H9 (cell line): ENCODE results near the gene VPS26B. TPM values are rescaled to one million over a fixed set of nuclear protein-coding genes. Genes with fewer than 3 reads are reported as not detected.

Experiments used
- DNase-seq: peaks from one replicate; pipeline ENCODE4 v3.0.0-alpha.2; 2017
- H2AFZ ChIP-seq: one replicate; pipeline ENCODE4 v1.6.1; 2013; ENCODE audit warnings: mild to moderate bottlenecking, low read length, control low read depth, moderate library complexity
- H2AK5ac ChIP-seq: 2 replicates; pipeline ENCODE4 v1.6.1; 2013; ENCODE audit warnings: low read length, control low read depth, mixed read lengths; ENCODE audit not compliant: insufficient read length
- H2BK120ac ChIP-seq: one replicate; pipeline ENCODE4 v1.6.1; 2013; ENCODE audit warnings: low read depth, mild to moderate bottlenecking, low read length, control low read depth, inconsistent platforms; ENCODE audit not compliant: poor library complexity, severe bottlenecking
- H2BK12ac ChIP-seq: 2 replicates; pipeline ENCODE4 v1.6.1; 2013; ENCODE audit warnings: low read length, control low read depth, mixed read lengths, low read depth; ENCODE audit not compliant: insufficient read length
- H2BK15ac ChIP-seq: 2 replicates; pipeline ENCODE4 v1.6.1; 2013; ENCODE audit warnings: low read depth, low read length, control low read depth
- H2BK20ac ChIP-seq: one replicate; pipeline ENCODE4 v1.6.1; 2013; ENCODE audit warnings: low read depth, mild to moderate bottlenecking, low read length, control low read depth, inconsistent platforms; ENCODE audit not compliant: poor library complexity, severe bottlenecking
- H2BK5ac ChIP-seq: 2 replicates; pipeline ENCODE4 v1.6.1; 2013; ENCODE audit warnings: low read length, control low read depth, mixed read lengths; ENCODE audit not compliant: insufficient read length
- H3K14ac ChIP-seq: 2 replicates; pipeline ENCODE4 v1.6.1; 2013; ENCODE audit warnings: low read length, control low read depth; ENCODE audit not compliant: insufficient read depth
- H3K18ac ChIP-seq: 2 replicates; pipeline ENCODE4 v1.6.1; 2013; ENCODE audit warnings: low read depth, mild to moderate bottlenecking, mixed read lengths, low read length, control low read depth; ENCODE audit not compliant: insufficient read length
- H3K23ac ChIP-seq: 2 replicates; pipeline ENCODE4 v1.6.1; 2013; ENCODE audit warnings: low read length, control low read depth, mixed read lengths, low read depth; ENCODE audit not compliant: insufficient read length
- H3K23me2 ChIP-seq: 2 replicates; pipeline ENCODE4 v1.6.1; 2013; ENCODE audit warnings: low read depth, mild to moderate bottlenecking, mixed read lengths, low read length, control low read depth; ENCODE audit not compliant: insufficient read length, poor library complexity, severe bottlenecking
- H3K27ac ChIP-seq: 2 replicates; pipeline ENCODE4 v1.5.1; 2013; ENCODE audit warnings: low read length, control low read depth, mixed read lengths, low read depth; ENCODE audit not compliant: insufficient read length
- H3K27me3 ChIP-seq: 2 replicates; pipeline ENCODE4 v1.6.1; 2013; ENCODE audit warnings: low read length, control low read depth, inconsistent platforms; ENCODE audit not compliant: insufficient read depth
- H3K4ac ChIP-seq: 2 replicates; pipeline ENCODE4 v1.6.1; 2013; ENCODE audit warnings: low read depth, mild to moderate bottlenecking, control low read depth, inconsistent platforms, low read length, moderate library complexity
- H3K4me1 ChIP-seq: 2 replicates; pipeline ENCODE4 v1.6.1; 2013; ENCODE audit warnings: low read length, control low read depth, inconsistent platforms; ENCODE audit not compliant: insufficient read depth
- H3K4me2 ChIP-seq: 2 replicates; pipeline ENCODE4 v1.6.1; 2013; ENCODE audit warnings: low read length, control low read depth, mixed read lengths; ENCODE audit not compliant: insufficient read length, insufficient read depth
- H3K56ac ChIP-seq: 2 replicates; pipeline ENCODE4 v1.6.1; 2013; ENCODE audit warnings: low read depth, mild to moderate bottlenecking, mixed read lengths, low read length, control low read depth; ENCODE audit not compliant: insufficient read length
- H3K79me1 ChIP-seq: 2 replicates; pipeline ENCODE4 v1.6.1; 2013; ENCODE audit warnings: low read depth, mild to moderate bottlenecking, moderate library complexity, low read length, control low read depth, inconsistent platforms; ENCODE audit not compliant: insufficient read depth, poor library complexity, severe bottlenecking
- H3K79me2 ChIP-seq: 2 replicates; pipeline ENCODE4 v1.6.1; 2013; ENCODE audit warnings: low read length, control low read depth, inconsistent platforms; ENCODE audit not compliant: insufficient read depth
- H3K9ac ChIP-seq: 2 replicates; pipeline ENCODE4 v1.6.1; 2013; ENCODE audit warnings: low read length, control low read depth, mixed read lengths; ENCODE audit not compliant: insufficient read length; ENCODE audit errors: extremely low read depth
- H3K9me3 ChIP-seq: one replicate; pipeline ENCODE4 v1.6.1; 2013; ENCODE audit warnings: low read depth, low read length, inconsistent platforms; ENCODE audit not compliant: control insufficient read depth
- H3T11ph ChIP-seq: one replicate; pipeline ENCODE4 v1.6.1; 2013; ENCODE audit warnings: mild to moderate bottlenecking, low read length, control low read depth, inconsistent platforms
- H4K20me1 ChIP-seq: one replicate; pipeline ENCODE4 v1.6.1; 2013; ENCODE audit not compliant: control insufficient read depth, insufficient read length, insufficient read depth
- H4K5ac ChIP-seq: 2 replicates; pipeline ENCODE4 v1.6.1; 2013; ENCODE audit warnings: low read depth, mild to moderate bottlenecking, mixed read lengths, low read length, control low read depth; ENCODE audit not compliant: insufficient read length
- H4K8ac ChIP-seq: replicated peaks from 2 replicates; pipeline ENCODE4 v1.6.1; 2013; ENCODE audit warnings: low read length, control low read depth, mixed read lengths, low read depth; ENCODE audit not compliant: insufficient read length
- H4K91ac ChIP-seq: 2 replicates; pipeline ENCODE4 v1.6.1; 2013; ENCODE audit warnings: low read depth, mild to moderate bottlenecking, moderate library complexity, mixed read lengths, low read length, control low read depth; ENCODE audit not compliant: insufficient read length
- H3K27ac Mint-ChIP-seq, 3 experiments: 2 replicates in 2 of 3; 3 replicates in 1 of 3; pipeline ENCODE4 v1.8.0; 2020 to 2021; ENCODE audit warnings: mixed read lengths in 3 of 3, mild to moderate bottlenecking in 1 of 3, moderate library complexity in 1 of 3
- H3K27me3 Mint-ChIP-seq: 2 replicates; pipeline ENCODE4 v1.8.0; 2021; ENCODE audit warnings: low read depth, mild to moderate bottlenecking, moderate library complexity, mixed read lengths
- H3K36me3 Mint-ChIP-seq, 3 experiments: 2 replicates in 2 of 3; 3 replicates in 1 of 3; pipeline ENCODE4 v1.8.0; 2020 to 2021; ENCODE audit warnings: low read depth in 3 of 3, mixed read lengths in 3 of 3; ENCODE audit not compliant: insufficient read depth in 1 of 3
- H3K4me1 Mint-ChIP-seq, 2 experiments: 2 replicates each; pipeline ENCODE4 v1.8.0; 2020; ENCODE audit warnings: mixed read lengths in 2 of 2
- H3K4me3 Mint-ChIP-seq, 2 experiments: 2 replicates in 1 of 2; 3 replicates in 1 of 2; pipeline ENCODE4 v1.8.0; 2020 to 2021; ENCODE audit warnings: mild to moderate bottlenecking in 2 of 2, mixed read lengths in 2 of 2, moderate library complexity in 1 of 2
- H3K9me3 Mint-ChIP-seq, 2 experiments: 2 replicates in 1 of 2; 3 replicates in 1 of 2; pipeline ENCODE4 v1.8.0; 2020; ENCODE audit warnings: mild to moderate bottlenecking in 2 of 2, mixed read lengths in 2 of 2, moderate library complexity in 1 of 2
- WGBS: extraction: QIAGEN DNeasy Blood & Tissue Kit; methylation state at CpG from one replicate; pipeline ENCODE4 v1.1.7; 2013; ENCODE audit warnings: missing lambda C conversion rate, low lambda C conversion rate, mixed read lengths; ENCODE audit not compliant: insufficient read length; ENCODE audit errors: extremely low coverage; 5-methylcytosine and 5-hydroxymethylcytosine counted together
- total RNA-seq: library from RNA; stranded (reverse); gene quantifications from 2 replicates; pipeline ENCODE4 v1.2.1, GENCODE V29; 2021
- TF ChIP-seq, protein P1 (sequence below): fragments of 200-600 bp; sonication (generic); conservative IDR thresholded peaks from 3 replicates; pipeline ENCODE4 v1.8.0; 2021; ENCODE audit warnings: antibody characterized with exemption, mild to moderate bottlenecking

Gene VPS26B
- total RNA-seq, 1 experiment from 2014 or later, result 27.5 TPM

DNA sequence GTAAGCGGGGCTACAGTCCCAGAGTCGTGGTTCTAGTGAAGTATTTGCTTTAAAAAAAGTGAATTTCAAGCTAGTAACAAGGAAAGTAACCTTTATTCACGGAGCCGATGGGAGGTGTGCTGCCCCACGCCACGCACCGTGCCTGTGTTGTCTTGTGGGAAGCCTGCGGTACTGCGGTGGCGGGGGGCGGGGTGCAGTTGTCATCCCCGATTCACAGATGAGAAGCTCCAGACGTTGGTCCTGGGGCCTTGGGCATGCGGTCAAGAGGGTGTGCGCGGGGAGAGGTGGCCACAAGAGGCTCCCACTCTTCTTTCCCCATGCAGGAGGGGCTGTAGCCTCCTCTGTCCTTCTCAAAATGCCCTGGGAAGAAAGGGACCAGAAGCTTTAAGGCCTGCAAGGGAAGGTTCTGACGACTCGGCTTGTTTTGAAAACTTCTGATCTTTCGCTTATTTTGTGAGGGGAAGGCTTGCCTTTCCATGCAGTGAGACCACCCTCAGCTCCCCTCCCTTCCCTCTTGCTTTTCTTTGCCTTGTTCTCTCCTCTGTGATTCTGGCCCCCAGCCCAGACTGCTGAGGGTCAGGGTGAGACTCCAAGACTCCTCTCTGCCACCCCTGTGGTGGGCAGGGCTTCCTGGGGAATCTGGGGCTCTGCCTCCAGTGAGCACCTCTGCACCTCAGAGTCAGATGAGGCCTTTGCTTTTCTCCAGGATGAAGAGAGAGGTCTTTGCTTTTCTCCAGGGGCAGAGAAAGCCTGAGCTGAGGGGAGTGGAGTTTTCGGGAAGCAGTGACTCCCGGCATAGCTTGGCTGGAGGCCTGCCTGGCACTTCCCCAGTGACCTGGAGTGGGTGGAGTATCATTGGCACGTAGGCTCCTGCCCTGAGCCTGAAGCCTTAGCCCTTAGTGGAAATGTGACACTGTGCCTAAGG, 57.9 kb downstream of the VPS26B start:
- WGBS, result no CpG with 5 or more reads among the region's 22 CpGs
- Histone ChIP-seq H3K9ac (no peak overlapping the region), H3K14ac (no peak overlapping the region; the same call in 1 of the 2 replicates), H3K23ac (no peak overlapping the region), H4K5ac (no peak overlapping the region), H3K9me3 (no peaks in the 10 kb centered on the region), H3K27ac (no peak overlapping the region), H2AFZ (no peak overlapping the region), H3K4me2 (no peak overlapping the region), H3K23me2 (peaks cover 3% of the 10 kb centered on the region), H4K20me1 (no peaks in the 10 kb centered on the region), H2BK20ac (no peak overlapping the region), H3K79me1 (no peaks in the 10 kb centered on the region), H3K27me3 (no peaks in the 10 kb centered on the region), H3T11ph (no peak overlapping the region), H2AK5ac (no peak overlapping the region), H3K4me1 (no peaks in the 10 kb centered on the region), H2BK15ac (no peak overlapping the region), H4K8ac (no peak overlapping the region), H2BK120ac (no peak overlapping the region), H3K56ac (no peak overlapping the region), H4K91ac (no peak overlapping the region), H2BK12ac (no peak overlapping the region), H3K18ac (no peak overlapping the region), H3K4ac (no peak overlapping the region), H2BK5ac (no peak overlapping the region), H3K79me2 (no peaks in the 10 kb centered on the region)
- Mint-ChIP-seq H3K36me3 (peaks cover 31 to 47% (median 31%) of the 10 kb centered on the region in 3 experiments), H3K4me3 (no peak overlapping the region), H3K27ac (peak overlapping the region in 1 of 3 experiments; percentile 49; a peak in 1 of 7 replicates), H3K4me1 (peaks cover under 1 to 6% of the 10 kb centered on the region in 2 experiments; a peak in 3 of 4 replicates), H3K27me3 (peaks cover 7% of the 10 kb centered on the region), H3K9me3 (peaks cover 0 to 4% of the 10 kb centered on the region in 2 experiments; a peak in 2 of 5 replicates)
- no peak for DNase-seq
- TF ChIP-seq, protein P1, sequence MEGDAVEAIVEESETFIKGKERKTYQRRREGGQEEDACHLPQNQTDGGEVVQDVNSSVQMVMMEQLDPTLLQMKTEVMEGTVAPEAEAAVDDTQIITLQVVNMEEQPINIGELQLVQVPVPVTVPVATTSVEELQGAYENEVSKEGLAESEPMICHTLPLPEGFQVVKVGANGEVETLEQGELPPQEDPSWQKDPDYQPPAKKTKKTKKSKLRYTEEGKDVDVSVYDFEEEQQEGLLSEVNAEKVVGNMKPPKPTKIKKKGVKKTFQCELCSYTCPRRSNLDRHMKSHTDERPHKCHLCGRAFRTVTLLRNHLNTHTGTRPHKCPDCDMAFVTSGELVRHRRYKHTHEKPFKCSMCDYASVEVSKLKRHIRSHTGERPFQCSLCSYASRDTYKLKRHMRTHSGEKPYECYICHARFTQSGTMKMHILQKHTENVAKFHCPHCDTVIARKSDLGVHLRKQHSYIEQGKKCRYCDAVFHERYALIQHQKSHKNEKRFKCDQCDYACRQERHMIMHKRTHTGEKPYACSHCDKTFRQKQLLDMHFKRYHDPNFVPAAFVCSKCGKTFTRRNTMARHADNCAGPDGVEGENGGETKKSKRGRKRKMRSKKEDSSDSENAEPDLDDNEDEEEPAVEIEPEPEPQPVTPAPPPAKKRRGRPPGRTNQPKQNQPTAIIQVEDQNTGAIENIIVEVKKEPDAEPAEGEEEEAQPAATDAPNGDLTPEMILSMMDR, result no peak
